ENCODE measurements around the gene FCRL1. TPM values are rescaled to one million over a fixed set of nuclear protein-coding genes. Genes with fewer than 3 reads are reported as not detected.

Gene FCRL1
- total RNA-seq, 4 donors from 2014 or later, result 0.47 to 97.4 (median 6.2) TPM; not detected in 1

DNA sequence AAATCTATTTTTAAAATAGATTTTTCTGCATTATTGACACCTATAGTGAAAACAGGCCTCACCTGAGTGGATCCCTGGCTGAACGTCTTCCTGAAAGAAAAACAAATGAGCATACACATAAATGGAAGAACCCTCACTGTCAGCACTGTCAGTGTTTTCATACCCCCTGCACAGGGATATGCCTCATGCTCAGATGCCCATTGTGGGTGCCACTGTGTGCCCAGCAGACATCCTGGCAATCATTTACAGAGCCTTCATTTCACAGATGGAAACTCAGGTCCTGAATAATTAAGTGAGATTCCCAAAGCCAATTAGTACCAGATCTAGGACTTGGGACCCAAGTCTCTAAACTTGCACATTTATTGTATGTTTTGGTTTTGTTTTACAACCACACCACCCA is 19.9 kb downstream of the FCRL1 start:
- DNase-seq, result no peak
- no peak overlapping the region for H3K4me3 ChIP-seq
- no peak overlapping the region for H3K27ac ChIP-seq
- H3K27me3 ChIP-seq, result no peaks in the 10 kb centered on the region
- TF ChIP-seq, protein P1, sequence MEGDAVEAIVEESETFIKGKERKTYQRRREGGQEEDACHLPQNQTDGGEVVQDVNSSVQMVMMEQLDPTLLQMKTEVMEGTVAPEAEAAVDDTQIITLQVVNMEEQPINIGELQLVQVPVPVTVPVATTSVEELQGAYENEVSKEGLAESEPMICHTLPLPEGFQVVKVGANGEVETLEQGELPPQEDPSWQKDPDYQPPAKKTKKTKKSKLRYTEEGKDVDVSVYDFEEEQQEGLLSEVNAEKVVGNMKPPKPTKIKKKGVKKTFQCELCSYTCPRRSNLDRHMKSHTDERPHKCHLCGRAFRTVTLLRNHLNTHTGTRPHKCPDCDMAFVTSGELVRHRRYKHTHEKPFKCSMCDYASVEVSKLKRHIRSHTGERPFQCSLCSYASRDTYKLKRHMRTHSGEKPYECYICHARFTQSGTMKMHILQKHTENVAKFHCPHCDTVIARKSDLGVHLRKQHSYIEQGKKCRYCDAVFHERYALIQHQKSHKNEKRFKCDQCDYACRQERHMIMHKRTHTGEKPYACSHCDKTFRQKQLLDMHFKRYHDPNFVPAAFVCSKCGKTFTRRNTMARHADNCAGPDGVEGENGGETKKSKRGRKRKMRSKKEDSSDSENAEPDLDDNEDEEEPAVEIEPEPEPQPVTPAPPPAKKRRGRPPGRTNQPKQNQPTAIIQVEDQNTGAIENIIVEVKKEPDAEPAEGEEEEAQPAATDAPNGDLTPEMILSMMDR (IDR thresholded peaks at IDR 0.05), result no peak
- TF ChIP-seq POLR2A (IDR thresholded peaks at IDR 0.05), result no peak
- peaks cover 0 to 8% (median 3%) of the 10 kb centered on the region in 4 donors for H3K4me1 ChIP-seq
- no peaks in the 10 kb centered on the region for H3K36me3 ChIP-seq
- no peaks in the 10 kb centered on the region for H3K9me3 ChIP-seq

- Histone ChIP-seq H3K27me3 (no peaks in the 10 kb centered on the region), H3K27ac (peak overlapping the region in 1 of 4 donors; percentile 11)
- TF ChIP-seq, protein P1 (IDR thresholded peaks at IDR 0.05), result no peak
- TF ChIP-seq POLR2A (IDR thresholded peaks at IDR 0.05), result no peak
Observed at GRCh38 chr1:157798211-157798610, 21.7 kb downstream of the FCRL1 start.

DNA sequence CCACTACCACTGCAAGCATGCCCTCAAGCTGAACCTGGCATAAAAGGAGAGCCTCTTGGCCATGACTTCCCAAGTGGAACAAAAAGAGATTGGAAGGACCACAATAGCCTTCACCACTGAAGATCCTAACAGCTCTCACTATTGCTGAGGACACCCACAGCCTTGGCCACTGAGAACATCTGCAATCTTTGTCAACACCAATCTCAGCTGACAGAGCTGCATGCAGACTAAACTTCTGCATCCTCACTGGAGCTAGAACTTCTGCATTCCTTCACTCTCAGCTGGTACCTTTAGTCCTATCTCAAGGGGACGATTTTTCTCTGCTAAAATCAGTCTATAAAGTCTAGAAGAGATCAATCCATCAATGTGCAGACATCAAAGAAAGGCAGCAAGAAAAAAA is 34.7 kb downstream of the FCRL1 start:
- TF ChIP-seq, protein P1 (IDR thresholded peaks at IDR 0.05), result no peak
- no peak for TF ChIP-seq POLR2A (IDR thresholded peaks at IDR 0.05)
- H3K9me3 ChIP-seq, result no peaks in the 10 kb centered on the region
- no peaks in the 10 kb centered on the region for H3K36me3 ChIP-seq
- no peaks in the 10 kb centered on the region for H3K27me3 ChIP-seq
- no peak for DNase-seq
- no peak overlapping the region for H3K4me3 ChIP-seq
- peaks cover 0 to 3% (median 0%) of the 10 kb centered on the region in 4 donors for H3K4me1 ChIP-seq
- peak overlapping the region in 1 of 4 donors; percentile 4 for H3K27ac ChIP-seq

More at GRCh38 chr1:157798211-157798610, 21.7 kb downstream of the FCRL1 start:
- no peaks in the 10 kb centered on the region for H3K36me3 ChIP-seq
- peak in 1 of 3 donors; percentile 43 for DNase-seq
- H3K4me1 ChIP-seq, result no peaks in the 10 kb centered on the region
- no peak overlapping the region for H3K4me3 ChIP-seq
- H3K9me3 ChIP-seq, result peaks cover 0 to 5% (median 0%) of the 10 kb centered on the region in 4 donors

DNA sequence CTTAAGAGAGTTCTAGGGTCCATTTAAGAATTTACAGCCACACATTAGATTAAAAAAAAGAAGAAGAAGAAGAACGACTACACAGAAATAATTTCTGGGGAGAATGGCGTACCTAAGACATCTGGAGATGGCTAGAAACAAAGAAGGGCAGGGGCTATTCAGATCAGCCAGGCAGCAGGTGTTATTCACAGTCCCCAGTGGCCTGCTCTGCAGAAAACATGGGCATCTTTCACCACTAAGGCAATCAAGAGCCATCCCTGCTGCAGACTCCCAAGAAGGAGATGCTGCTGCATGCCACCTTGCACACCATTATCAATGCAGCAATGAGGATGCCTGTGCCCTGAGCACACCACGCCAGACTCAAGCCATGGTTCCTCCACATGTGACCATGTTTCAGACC is 35.1 kb downstream of the FCRL1 start:
- no peak for DNase-seq
- Histone ChIP-seq H3K4me1 (peaks cover 0 to 3% (median 0%) of the 10 kb centered on the region in 4 donors), H3K4me3 (no peak overlapping the region), H3K27me3 (no peaks in the 10 kb centered on the region), H3K36me3 (no peaks in the 10 kb centered on the region), H3K27ac (peak overlapping the region in 1 of 4 donors; percentile 4), H3K9me3 (no peaks in the 10 kb centered on the region)
- TF ChIP-seq POLR2A (IDR thresholded peaks at IDR 0.05), result no peak
- TF ChIP-seq, protein P1 (IDR thresholded peaks at IDR 0.05), result no peak

GRCh38 chr1:157782931-157783330 is 37.0 kb downstream of the FCRL1 start:
- DNase-seq, result no peak

More at GRCh38 chr1:157782931-157783330, 37.0 kb downstream of the FCRL1 start:
- no peak for TF ChIP-seq POLR2A (IDR thresholded peaks at IDR 0.05)
- TF ChIP-seq, protein P1 (IDR thresholded peaks at IDR 0.05), result no peak
- Histone ChIP-seq H3K4me1 (peaks cover 0 to 3% (median 0%) of the 10 kb centered on the region in 4 donors), H3K4me3 (no peak overlapping the region), H3K27ac (peak overlapping the region in 1 of 4 donors; percentile 47), H3K9me3 (no peaks in the 10 kb centered on the region), H3K27me3 (no peaks in the 10 kb centered on the region), H3K36me3 (no peaks in the 10 kb centered on the region)

Data from Peyer's patch (tissue), 4 donors.